Breast epithelium (tissue), 3 donors: ENCODE measurements around the gene SNAI3.

Source experiments
- POLR2A ChIP-seq: fragments of 450-650 bp; IDR thresholded peaks from one replicate; pipeline ENCODE4 v1.6.1; 2016; ENCODE audit warnings: antibody characterized with exemption, mild to moderate bottlenecking, moderate library complexity
- TF ChIP-seq, protein P1 (sequence below), 3 donors: fragments of 450-650 bp; IDR thresholded peaks; one replicate each; pipeline ENCODE4 v1.5.1; 2016 to 2017; ENCODE audit warnings: antibody characterized with exemption in 3 of 3, mild to moderate bottlenecking in 3 of 3, moderate library complexity in 3 of 3

DNA sequence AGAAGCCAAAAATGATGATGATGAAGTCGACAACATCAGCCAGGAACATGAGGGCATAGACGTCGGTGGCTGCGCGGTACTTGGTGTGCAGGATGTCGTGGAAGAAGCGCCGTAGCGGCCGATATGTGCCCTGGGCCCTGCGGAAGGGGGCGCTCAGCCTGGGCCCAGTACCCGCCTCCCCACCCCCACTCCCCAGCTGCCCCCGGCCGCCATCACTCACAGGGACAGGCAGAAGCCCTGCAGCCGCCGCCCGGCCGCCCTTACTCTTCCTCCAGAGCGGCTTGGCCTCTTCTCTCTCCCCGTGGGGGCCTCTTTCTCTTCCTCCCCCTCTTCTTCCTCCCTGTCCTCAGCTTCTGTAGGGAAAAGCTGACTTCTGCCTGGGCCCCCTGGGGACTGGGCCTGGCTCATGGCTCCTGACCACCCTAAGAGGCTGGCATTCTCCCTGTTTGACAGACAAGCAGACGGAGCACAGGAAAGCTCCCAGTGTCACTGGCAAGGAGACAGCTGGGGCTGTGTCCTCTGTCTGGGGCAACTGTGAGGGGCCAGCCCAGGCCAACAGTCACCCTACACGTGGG is 34.2 kb upstream of the SNAI3 start:
- no peak for TF ChIP-seq POLR2A
- TF ChIP-seq, protein P1, sequence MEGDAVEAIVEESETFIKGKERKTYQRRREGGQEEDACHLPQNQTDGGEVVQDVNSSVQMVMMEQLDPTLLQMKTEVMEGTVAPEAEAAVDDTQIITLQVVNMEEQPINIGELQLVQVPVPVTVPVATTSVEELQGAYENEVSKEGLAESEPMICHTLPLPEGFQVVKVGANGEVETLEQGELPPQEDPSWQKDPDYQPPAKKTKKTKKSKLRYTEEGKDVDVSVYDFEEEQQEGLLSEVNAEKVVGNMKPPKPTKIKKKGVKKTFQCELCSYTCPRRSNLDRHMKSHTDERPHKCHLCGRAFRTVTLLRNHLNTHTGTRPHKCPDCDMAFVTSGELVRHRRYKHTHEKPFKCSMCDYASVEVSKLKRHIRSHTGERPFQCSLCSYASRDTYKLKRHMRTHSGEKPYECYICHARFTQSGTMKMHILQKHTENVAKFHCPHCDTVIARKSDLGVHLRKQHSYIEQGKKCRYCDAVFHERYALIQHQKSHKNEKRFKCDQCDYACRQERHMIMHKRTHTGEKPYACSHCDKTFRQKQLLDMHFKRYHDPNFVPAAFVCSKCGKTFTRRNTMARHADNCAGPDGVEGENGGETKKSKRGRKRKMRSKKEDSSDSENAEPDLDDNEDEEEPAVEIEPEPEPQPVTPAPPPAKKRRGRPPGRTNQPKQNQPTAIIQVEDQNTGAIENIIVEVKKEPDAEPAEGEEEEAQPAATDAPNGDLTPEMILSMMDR (IDR thresholded peaks at IDR 0.05), result no peak
